Fibroblast of skin of right biceps (primary cell): ENCODE results near the gene CRADD.

Experiments used
- DNase-seq: peaks from one replicate; pipeline ENCODE4 v3.0.0-alpha.2; 2013

CRADD gene

DNA sequence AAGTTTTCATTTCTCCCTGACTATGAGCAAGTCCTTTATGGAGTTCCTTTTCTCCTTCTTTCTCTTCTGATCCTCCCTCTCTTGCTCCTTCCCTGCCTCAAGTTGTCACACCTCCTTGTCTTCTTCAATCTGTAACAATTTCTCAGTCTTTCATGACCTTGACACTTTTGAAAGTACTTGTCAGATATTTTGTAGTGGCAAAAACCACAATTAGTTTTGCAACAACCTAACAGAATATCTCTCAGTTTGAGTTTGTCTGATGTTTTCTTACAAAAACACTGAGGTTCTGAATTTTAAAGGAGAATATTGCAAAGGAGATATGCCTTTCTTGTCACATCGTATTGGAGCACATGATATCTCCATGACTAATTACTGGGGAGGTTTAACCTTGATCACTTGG, 4.1 kb upstream of the CRADD start:
- DNase-seq, result no peak

- DNase-seq, result no peak
These were observed 2.8 kb upstream of the CRADD start for GRCh38 chr12:93674386-93674785.

DNA sequence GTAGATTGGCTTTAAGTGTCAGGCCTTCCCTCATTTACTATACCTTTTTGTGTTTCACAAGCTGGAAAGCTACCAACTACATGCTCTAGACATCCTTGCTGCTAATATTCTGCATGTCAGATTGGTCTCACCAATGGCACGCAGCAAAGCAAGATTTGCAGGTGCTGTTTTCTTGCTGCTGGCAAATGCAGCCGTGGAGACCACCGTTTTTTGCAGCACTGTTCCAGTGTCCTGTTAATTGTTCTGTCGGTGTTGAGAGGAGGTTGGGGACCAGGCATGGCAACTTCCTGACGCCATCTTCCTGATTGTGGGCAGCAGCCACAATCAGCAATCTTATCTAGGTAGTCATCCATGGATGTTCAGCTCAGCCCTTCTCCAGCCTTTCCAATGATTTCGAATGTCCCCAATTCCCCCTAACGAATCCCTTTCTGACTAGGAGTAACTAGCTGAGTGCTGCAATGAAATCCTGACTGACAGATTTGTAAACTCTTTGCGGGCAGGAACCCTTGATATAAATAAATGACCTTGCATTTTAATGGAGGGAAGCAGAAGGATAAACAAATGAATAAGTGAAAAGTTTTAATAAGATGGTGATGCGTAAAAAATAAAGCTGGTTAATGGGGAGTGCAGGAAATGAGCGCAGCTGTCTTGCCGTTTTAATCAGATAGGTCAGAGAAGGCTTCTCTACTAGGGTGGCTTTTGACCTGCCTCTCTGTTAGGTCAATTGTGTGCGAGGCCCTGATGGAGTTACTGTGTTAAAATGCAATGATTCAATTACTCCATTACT, 574 bp upstream of the CRADD start:
- DNase-seq, result no peak

DNA sequence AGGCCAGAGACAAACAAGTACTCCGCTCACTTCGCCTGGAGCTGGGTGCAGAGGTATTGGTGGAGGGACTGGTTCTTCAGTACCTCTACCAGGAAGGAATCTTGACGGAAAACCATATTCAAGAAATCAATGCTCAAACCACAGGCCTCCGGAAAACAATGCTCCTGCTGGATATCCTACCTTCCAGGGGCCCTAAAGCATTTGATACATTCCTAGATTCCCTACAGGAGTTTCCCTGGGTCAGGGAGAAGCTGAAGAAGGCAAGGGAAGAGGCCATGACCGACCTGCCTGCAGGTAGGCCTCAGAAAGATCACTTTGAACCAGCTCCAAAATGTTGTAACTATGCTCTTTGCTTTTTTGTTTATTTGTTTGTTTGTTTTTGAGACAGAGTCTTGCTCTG, 1.6 kb downstream of the CRADD start:
- no peak for DNase-seq

DNA sequence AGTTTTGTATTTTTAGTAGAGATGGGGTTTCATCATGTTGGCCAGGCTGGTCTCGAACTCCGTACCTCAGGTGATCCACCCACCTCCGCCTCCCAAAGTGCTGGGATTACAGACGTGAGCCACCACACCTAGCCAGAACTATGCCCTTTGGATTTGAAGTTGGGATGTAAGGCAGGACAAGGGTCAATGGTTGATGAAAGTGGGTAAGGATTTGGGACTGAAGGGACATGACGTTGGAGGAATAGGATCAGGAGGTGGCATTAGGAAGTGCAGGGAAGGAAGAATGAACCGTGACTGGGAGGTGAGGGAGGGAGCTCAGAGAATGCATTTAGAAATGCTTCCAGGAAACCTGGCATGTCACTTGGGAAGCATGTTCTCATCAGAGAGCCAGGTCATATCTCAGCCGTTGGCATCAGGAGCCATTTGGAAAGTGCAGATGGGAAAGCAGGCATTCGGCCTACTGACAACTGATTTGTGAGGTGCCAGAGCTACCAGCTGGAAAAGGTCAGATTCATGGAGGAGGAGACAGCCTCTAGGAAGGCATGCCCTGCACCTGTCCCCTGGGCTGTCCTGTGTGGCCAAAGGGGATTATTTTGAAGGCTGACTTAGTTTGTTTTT, 2.2 kb downstream of the CRADD start:
- DNase-seq, result no peak

DNA sequence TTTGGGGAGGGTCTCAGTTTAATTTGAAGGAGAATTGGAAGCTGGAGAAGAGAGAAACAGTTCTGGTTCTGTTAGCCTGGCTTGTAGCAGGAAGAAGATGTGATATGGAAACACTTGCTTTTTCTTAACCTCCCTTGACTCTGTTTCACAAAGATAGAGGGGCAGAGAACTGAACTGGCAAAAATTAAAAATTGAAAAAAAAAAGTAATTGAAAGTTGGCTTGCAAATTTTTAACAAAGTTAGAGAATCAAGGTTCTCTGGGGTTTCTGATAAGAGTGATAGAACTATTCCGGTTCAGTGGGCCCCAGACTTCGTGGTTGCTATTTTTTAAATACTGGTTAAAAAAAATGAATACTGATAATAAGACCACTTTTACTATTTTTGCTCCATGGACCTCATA, 2.8 kb downstream of the CRADD start:
- no peak for DNase-seq

GRCh38 chr12:93682846-93683261, 5.7 kb downstream of the CRADD start:
- no peak for DNase-seq

GRCh38 chr12:93683410-93683809, 6.2 kb downstream of the CRADD start:
- no peak for DNase-seq

DNA sequence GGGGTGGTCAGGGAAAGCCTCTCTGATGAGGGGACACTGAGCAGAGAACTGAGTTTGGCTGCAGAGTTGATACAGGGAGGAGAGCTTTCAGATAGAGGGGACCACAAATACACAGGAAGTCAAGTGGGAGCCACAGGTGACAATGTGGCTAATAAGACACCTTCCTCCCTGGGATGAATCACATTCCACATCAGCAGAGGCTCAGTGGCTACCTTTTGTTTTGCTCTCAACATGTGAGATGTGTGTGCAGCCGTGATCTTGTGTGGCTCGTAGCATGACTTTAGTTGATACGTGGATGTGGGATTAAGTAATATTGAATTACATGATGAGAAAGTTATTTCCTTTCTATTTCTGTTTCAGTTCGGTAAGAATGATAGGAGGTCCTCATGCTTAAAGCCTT, 7.5 kb downstream of the CRADD start:
- no peak for DNase-seq

GRCh38 chr12:93686572-93687356, 9.6 kb downstream of the CRADD start:
- DNase-seq, result no peak

- no peak for DNase-seq
These were observed 12.1 kb downstream of the CRADD start for GRCh38 chr12:93689076-93689834.

- no peak for DNase-seq
These were observed 19.3 kb downstream of the CRADD start for GRCh38 chr12:93696462-93696861.

DNA sequence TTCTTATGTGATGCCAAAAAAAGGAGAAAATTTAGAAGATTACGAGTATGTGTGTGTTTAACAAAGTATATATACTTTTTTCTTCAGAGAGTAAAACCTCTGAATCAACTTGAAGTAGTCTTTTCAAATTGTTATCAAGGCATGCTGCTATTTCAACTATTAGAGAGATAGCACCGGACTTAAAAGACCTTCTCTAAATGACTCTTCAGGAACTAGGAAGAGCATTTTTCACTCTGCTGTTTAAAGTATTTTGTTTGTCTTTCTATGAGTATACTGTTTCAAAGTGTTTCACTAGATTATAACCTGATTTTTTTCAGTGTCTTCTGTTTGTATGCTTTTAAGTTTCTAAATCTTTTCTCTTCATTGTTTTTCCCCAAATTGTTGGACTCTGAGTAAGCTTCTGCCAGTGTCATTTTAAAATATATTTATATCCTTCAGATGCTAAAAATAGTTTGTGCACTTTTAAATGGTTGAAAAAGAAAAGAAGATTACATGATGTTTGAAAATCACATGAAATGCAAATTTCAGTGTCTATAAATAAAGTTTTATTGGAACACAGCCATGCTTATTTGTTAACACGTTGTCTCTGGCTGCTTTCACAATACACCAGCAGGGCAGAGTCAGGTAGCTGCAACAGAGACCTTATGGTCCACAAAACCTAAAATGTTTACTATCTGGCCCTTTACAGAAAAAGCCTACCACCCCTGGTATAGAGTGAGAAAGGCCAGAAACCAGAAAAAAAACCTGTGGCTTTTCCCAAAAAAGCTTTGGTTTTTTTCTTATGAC, 21.3 kb downstream of the CRADD start:
- peak; percentile 52 for DNase-seq

GRCh38 chr12:93699271-93700145, 22.3 kb downstream of the CRADD start:
- peak; percentile 92 for DNase-seq

DNA sequence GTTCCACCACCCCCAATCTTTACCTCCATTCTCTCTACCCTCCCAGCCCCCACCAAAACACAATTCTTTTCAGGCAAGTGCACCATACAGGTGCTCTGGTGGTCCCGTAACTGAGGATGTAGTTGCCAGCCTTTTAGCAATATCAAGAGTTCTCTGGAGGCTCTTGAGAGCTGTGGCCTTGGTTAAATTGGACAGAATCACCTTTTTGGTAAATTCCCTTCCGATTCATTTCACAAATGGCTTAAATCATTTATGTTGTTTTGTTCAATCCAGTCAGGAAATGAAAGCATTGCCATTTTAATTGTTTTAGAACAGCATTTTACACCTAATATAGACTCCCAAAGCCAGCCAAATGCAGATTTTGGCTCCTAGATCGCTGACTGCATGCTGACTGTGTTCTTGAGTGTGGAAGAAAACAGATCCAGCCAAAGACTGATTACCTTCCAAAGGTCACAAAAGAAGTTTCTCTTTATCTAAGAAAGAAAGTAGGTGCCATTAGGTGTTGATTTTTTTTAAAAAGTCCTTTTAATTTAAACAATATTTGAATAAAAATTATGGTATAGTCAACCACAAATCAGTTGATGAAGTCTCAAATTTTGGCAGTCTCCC, 25.6 kb downstream of the CRADD start:
- DNase-seq, result no peak

DNA sequence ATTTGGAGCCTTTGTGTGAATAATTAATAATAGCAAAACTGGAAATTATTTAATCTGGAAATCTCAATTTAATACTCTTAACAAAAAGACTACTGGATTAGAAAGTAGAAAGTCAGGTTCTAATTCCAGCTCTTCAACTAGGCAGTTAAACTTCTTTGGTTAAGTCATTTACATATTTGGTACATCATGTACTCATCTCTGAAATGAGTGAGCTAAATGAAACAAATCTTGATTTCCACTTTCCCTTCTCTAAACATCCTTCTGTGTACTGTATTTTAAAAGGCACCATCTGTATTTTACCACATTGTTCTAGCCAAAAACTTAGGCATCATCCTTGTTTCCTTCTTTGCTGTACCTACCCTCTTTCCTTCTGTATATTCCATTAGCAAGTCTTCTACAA, 26.9 kb downstream of the CRADD start:
- no peak for DNase-seq

DNA sequence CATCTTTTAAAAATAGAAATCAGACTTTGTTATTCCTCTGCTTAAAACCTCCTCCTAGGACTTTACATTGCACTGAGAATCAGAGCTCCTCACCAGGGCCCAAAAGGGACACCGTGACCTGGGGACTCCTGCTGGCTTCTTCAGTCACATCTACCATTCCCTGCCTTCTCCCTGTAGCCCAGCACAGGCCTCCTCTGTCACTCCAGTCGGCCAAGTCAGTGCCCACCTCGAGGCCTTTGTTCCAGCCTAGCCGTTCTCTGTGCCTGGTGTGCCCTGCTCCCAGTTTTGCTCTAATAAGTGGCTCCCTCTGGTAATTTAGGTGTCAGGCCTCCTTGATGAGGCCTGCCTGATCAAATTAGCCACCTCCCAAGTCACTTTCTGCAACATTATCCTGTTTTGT, 27.4 kb downstream of the CRADD start:
- no peak for DNase-seq

- DNase-seq, result no peak
These were observed 28.1 kb downstream of the CRADD start for GRCh38 chr12:93705237-93705636.

DNA sequence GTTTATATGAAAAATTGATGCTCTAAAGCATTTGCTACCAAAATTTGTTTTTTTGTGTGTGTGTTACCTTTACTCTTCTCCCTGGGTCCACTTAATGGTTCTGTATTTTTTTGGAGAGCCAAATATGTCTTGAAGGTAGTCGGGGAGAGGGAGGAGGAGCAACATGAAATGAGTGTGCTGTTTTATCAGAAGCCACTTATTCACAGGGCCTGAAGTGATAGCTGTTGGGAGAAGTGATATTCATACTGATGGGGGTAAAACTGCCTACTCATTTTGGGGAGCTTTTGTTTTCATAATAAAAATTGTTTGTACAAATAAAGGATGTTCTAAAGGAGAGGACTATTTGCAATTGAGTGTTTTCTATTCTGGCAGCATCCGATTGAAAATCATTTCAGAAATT, 29.2 kb downstream of the CRADD start:
- no peak for DNase-seq

DNA sequence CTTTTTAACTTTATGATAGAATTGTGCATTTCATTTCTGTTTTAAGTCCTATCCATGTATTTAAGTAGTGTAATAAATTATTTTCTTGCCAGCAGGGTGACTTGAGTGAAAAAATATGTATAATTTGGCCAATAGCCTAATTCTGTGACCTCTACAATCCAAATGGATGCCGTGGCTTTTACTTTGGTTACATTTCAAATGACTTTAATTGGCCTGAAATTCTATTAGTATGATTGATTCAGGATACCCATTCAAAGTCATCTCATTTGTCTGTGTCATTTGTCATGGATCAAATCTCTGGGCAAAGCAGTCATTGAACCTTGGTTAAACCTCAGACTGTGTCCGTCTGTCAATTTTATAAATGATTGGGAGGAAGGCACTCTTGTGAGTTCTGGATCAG, 29.6 kb downstream of the CRADD start:
- DNase-seq, result peak; percentile 55

DNA sequence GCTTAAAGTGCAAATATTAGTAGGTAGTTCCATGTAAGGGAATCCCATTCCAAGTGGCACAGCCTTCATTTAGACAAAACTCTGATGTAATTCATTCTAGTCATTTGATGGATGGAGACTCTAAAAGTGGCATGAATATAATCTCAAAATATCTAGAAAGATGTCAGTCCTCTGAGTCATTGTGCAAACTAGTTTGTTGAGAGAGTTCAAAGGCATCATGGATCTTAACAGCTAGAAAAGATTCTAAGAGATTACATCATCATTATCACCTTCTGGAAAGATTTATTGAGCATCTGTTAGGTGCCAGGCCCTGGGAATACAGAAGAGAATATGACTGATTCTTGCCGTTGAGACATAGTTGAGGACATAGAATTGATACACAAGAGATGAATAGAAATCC, 30.7 kb downstream of the CRADD start:
- peak; percentile 81 for DNase-seq
